ENCODE results near the gene TSPAN9.

TSPAN9 gene

GRCh38 chr12:3137268-3137781, 60.1 kb downstream of the TSPAN9 start:
- TF ChIP-seq GATA2 (IDR thresholded peaks at IDR 0.05; ENCODE audit: low read depth, low read length) = no peak
- no peak for TF ChIP-seq GATA3 (IDR thresholded peaks at IDR 0.05; ENCODE audit: low read depth, low read length)

DNA sequence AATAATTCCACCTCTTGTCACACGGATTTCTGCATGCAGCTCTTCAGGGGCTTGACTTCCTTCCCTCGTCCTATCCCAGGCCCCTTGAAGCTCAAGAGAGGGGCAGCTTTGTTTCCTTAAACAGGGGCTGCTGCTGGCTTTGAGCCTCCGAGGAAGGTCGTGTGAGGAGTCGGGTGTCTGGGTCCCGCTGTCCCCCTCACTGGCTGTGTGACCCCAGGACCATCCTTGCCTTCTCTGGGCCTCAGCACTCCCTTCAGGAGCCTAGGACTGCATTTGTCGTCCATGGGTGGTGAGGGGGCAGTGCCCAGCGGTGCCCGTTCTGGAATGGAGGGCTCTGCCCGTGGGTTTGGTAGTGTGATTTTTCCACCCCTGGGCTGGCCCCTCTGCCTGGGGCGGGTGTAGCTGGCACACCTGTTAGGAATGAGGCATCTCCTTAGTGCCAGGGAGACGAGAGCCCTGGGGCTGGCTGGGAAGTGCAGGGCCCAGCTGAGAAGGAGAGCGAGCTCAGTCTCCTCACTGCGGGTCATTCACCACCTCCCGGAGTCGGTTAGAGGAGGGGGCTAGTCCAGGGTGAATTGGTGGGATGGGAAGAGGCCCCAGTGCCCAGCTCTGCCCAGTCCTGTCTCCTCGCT, 60.8 kb downstream of the TSPAN9 start:
- TF ChIP-seq GATA3 (IDR thresholded peaks at IDR 0.05; ENCODE audit: low read depth, low read length) = no peak
- no peak for TF ChIP-seq GATA2 (IDR thresholded peaks at IDR 0.05; ENCODE audit: low read depth, low read length)

DNA sequence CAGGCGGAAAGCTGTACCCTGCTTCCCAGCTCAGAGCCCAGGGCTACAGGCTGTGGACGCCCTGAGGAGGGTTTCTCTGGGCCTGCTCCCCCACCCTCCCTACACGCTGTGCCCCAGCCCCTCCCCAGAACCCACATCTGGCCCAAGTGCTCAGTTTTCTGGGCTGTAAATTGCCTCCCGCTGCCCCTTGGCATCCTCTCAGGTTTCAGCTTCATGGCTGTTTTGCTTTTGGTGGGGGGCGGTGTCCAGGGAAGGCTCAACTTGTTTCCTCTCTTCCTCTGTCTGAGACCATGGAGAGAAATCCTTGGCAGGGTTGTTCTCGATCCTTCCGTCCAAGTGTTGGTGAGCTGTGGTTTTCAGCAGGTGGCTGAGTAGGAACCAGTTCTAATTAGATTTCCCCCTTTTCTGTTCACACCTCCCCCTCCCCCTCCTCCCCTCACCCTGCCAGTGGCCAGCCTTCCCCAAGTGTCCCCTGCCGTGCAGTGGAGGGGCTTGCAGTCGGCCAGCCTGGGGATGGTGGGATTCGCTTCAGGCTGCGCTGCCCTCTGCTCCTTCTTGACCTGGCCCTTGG, 61.8 kb downstream of the TSPAN9 start:
- no peak for TF ChIP-seq GATA2 (IDR thresholded peaks at IDR 0.05; ENCODE audit: low read depth, low read length)
- no peak for TF ChIP-seq GATA3 (IDR thresholded peaks at IDR 0.05; ENCODE audit: low read depth, low read length)

DNA sequence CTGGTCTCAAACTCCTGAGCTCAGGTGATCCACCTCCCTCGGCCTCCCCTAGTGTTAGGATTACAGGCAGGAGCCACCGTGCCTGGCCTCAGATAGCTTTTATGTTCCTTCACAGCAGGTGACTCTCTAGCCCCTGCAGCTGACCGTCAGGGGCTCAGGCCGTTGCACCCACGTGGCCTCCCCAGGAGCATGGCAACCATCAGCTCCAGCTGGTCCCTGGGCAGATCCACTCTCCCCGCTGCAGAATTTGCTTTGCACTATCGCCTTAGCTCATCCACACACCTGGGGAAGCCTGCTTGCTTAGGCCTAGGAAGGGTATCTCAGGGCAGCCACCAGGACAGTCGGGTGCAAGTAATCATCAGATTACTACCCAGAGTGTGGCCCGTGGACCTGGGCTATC, 62.6 kb downstream of the TSPAN9 start:
- no peak for TF ChIP-seq GATA2 (IDR thresholded peaks at IDR 0.05; ENCODE audit: low read depth, low read length)
- no peak for TF ChIP-seq GATA3 (IDR thresholded peaks at IDR 0.05; ENCODE audit: low read depth, low read length)

GRCh38 chr12:3140284-3140683, 63.1 kb downstream of the TSPAN9 start:
- TF ChIP-seq GATA2 (IDR thresholded peaks at IDR 0.05; ENCODE audit: low read depth, low read length) (no peak), GATA3 (IDR thresholded peaks at IDR 0.05; ENCODE audit: low read depth, low read length) (no peak)

- no peak for TF ChIP-seq GATA3 (IDR thresholded peaks at IDR 0.05; ENCODE audit: low read depth, low read length)
- no peak for TF ChIP-seq GATA2 (IDR thresholded peaks at IDR 0.05; ENCODE audit: low read depth, low read length)
These were observed 64.5 kb downstream of the TSPAN9 start for GRCh38 chr12:3141339-3142321.

DNA sequence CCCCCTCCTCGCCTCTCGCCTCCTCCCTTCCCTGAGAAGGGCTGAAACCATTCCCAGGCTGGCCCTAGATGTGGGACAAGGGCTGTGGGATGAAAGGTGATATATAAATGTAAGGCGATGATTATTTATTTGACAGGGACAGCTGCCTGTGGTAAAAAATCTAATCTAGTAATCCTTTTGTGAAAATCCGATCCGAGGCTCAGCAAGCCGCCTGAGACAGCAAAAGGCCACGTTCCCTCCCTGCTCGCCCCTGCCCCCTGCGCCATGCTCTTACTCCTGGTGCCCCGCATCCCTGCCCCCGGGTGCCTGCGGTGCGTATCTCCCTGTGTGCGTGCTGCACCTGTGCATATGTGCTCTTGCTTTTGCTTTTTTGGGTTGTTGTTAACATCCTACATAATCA, 65.2 kb downstream of the TSPAN9 start:
- TF ChIP-seq GATA3 (IDR thresholded peaks at IDR 0.05; ENCODE audit: low read depth, low read length) (no peak), GATA2 (IDR thresholded peaks at IDR 0.05; ENCODE audit: low read depth, low read length) (no peak)

DNA sequence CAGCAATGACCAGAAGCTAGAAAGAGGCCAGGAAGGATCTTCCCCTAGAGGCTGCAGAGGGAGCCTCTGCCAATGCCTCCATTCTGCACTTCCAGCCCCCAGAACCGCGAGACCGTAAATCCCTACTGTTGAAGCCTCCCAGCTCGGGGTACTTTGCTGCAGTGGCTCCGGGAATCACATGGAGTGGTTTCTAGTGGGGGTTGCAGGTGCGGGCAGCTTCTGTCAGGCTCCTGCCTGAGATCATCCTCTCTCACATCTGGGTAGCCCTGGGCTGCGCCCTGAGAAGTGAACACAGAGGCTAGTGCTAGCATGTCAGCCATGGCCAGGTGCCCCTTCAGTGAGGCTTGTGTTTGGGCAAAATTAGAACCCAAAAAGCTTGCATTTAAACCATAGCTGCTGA, 67.3 kb downstream of the TSPAN9 start:
- TF ChIP-seq GATA2 (IDR thresholded peaks at IDR 0.05; ENCODE audit: low read depth, low read length) (no peak), GATA3 (IDR thresholded peaks at IDR 0.05; ENCODE audit: low read depth, low read length) (no peak)

GRCh38 chr12:3145033-3145432, 67.9 kb downstream of the TSPAN9 start:
- no peak for TF ChIP-seq GATA2 (IDR thresholded peaks at IDR 0.05; ENCODE audit: low read depth, low read length)
- no peak for TF ChIP-seq GATA3 (IDR thresholded peaks at IDR 0.05; ENCODE audit: low read depth, low read length)

DNA sequence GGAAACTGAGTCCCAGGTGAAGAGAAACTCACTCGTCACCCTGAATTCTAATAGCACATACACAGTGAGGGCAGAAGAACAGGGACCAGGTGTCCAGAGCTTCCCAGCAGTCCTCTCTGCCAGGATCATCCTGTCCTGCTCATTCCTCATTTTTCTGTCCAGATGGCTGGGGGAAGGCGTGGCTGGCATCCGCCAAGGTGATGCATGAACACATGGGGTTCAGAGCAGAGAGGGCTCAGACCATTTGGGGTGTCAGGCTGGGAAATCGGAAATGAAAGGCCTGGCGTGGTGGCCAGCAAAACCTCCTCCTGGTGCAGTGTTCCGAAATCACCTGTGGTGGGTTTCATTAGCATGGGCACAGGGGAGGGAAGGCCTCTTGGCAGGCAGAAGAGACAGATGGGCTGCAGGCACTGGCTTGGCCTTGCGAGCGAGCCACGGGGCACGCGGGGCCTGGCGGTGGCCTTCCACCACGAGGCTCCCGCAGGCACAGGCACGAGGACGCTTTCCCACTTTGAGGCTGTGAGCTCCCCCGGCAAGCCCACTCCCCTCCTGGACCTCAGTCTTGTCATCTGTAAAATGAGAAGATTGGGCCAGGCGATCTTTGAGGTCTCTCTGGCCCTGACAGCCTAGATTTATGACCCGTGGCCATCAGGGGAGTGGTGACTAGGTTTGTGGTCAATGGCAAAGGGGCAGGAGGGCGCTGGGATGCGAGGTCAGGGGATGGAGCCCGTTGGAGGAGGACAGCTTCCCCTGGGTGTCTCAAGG, 68.5 kb downstream of the TSPAN9 start:
- TF ChIP-seq GATA2 (IDR thresholded peaks at IDR 0.05; ENCODE audit: low read depth, low read length) = no peak
- no peak for TF ChIP-seq GATA3 (IDR thresholded peaks at IDR 0.05; ENCODE audit: low read depth, low read length)

- TF ChIP-seq GATA2 (IDR thresholded peaks at IDR 0.05; ENCODE audit: low read depth, low read length) (no peak), GATA3 (IDR thresholded peaks at IDR 0.05; ENCODE audit: low read depth, low read length) (no peak)
These were observed 70.1 kb downstream of the TSPAN9 start for GRCh38 chr12:3147260-3147659.

DNA sequence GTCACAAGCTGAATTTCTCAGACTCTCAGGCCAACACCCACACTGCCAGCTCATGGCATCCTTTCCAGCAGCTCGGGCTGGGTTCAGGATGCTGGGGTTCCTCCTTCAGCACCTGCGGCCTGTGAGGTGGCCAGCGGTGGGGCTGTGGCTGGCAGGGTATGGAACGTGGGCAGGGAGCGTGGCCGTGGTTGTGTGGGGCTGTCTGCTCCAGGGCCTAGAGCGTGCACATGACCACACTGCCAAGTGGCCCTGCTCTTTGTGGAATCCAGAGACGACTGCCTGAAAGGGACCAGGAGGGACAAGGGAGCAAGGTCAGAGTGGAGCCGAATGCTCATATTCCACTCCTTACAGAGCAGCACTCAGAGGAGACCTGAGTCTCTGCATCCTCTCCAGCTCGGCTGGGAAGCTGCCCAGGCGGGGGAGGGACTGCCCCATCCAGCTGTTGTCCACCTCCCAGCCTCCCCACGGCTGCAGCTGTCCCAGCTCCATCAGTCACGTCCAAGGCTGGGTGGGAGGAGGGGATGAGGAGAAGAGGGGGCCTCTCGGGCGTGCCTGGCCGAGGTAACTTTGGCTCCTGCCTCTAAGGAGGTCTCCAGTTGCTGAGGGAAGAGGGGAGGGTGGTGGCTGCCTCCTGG, 71.3 kb downstream of the TSPAN9 start:
- TF ChIP-seq GATA2 (IDR thresholded peaks at IDR 0.05; ENCODE audit: low read depth, low read length) = no peak
- no peak for TF ChIP-seq GATA3 (IDR thresholded peaks at IDR 0.05; ENCODE audit: low read depth, low read length)

All from SH-SY5Y (cell line).